Mesenchymal stem cell (in vitro differentiated cells and primary cell): ENCODE data around the gene TMCO4. TPM values are rescaled to one million over a fixed set of nuclear protein-coding genes. Genes with fewer than 3 reads are reported as not detected.
"Not testable (repeated sequence)": the region's sequence is repeated elsewhere in the genome, so short reads cannot be mapped to it uniquely, and the experiment has no call there.

Experiments used
- DNase-seq: peaks from one replicate; pipeline ENCODE4 v3.0.0-alpha.2; 2013
- H2AFZ ChIP-seq: one replicate; pipeline ENCODE4 v1.6.1; 2013; ENCODE audit warnings: low read depth, mild to moderate bottlenecking, control low read depth, inconsistent platforms, low read length, moderate library complexity
- H2AK5ac ChIP-seq: 2 replicates; pipeline ENCODE4 v1.6.1; 2013; ENCODE audit warnings: low read length, moderate library complexity, mild to moderate bottlenecking, inconsistent platforms; ENCODE audit not compliant: severe bottlenecking
- H2BK120ac ChIP-seq: one replicate; pipeline ENCODE4 v1.6.1; 2013; ENCODE audit warnings: low read depth, mild to moderate bottlenecking, inconsistent platforms, low read length, moderate library complexity
- H2BK12ac ChIP-seq, 2 experiments: one replicate each; pipeline ENCODE4 v1.6.1; 2013; ENCODE audit warnings: inconsistent platforms in 2 of 2, low read length in 2 of 2, mild to moderate bottlenecking in 2 of 2, moderate library complexity in 2 of 2, control low read depth in 1 of 2
- H2BK15ac ChIP-seq: one replicate; pipeline ENCODE4 v1.6.1; 2013; ENCODE audit warnings: mild to moderate bottlenecking, low read depth, inconsistent platforms; ENCODE audit not compliant: poor library complexity, severe bottlenecking
- H2BK5ac ChIP-seq: 2 replicates; pipeline ENCODE4 v1.6.1; 2013; ENCODE audit warnings: low read depth, mild to moderate bottlenecking, low read length, control low read depth, inconsistent platforms; ENCODE audit not compliant: poor library complexity, severe bottlenecking
- H3K14ac ChIP-seq, 2 experiments: one replicate each; pipeline ENCODE4 v1.6.1; 2013; ENCODE audit warnings: inconsistent platforms in 2 of 2, low read length in 2 of 2, control low read depth in 1 of 2, mild to moderate bottlenecking in 1 of 2, moderate library complexity in 1 of 2
- H3K18ac ChIP-seq, 2 experiments: one replicate each; pipeline ENCODE4 v1.6.1; 2013; ENCODE audit warnings: inconsistent platforms in 2 of 2, low read length in 2 of 2, control low read depth in 1 of 2, low read depth in 1 of 2, mild to moderate bottlenecking in 1 of 2
- H3K23ac ChIP-seq, 2 experiments: one replicate each; pipeline ENCODE4 v1.6.1; 2013; ENCODE audit warnings: inconsistent platforms in 2 of 2, low read length in 2 of 2, mild to moderate bottlenecking in 2 of 2, moderate library complexity in 2 of 2, control low read depth in 1 of 2
- H3K27ac ChIP-seq: 2 replicates; pipeline ENCODE4 v1.5.1; 2013; ENCODE audit warnings: mild to moderate bottlenecking, moderate library complexity, low read length, control low read depth, inconsistent platforms; ENCODE audit not compliant: poor library complexity, severe bottlenecking
- H3K27me3 ChIP-seq, 2 experiments: 2 replicates each; pipeline versions ENCODE4 v1.6.1 to v1.7.0; 2013; ENCODE audit warnings: low read length in 2 of 2, mild to moderate bottlenecking in 2 of 2, moderate library complexity in 2 of 2, control low read depth in 1 of 2, inconsistent platforms in 1 of 2; ENCODE audit not compliant: control insufficient read depth in 1 of 2, insufficient read depth in 1 of 2
- H3K36me3 ChIP-seq, 2 experiments: 2 replicates each; pipeline versions ENCODE4 v1.6.1 to v1.7.0; 2013; ENCODE audit warnings: low read length in 2 of 2, control low read depth in 1 of 2, inconsistent platforms in 1 of 2, low read depth in 1 of 2, mild to moderate bottlenecking in 1 of 2; ENCODE audit not compliant: insufficient read depth in 2 of 2, control insufficient read depth in 1 of 2
- H3K4ac ChIP-seq, 2 experiments: one replicate each; pipeline ENCODE4 v1.6.1; 2013; ENCODE audit warnings: inconsistent platforms in 2 of 2, low read length in 2 of 2, mild to moderate bottlenecking in 2 of 2, moderate library complexity in 2 of 2, control low read depth in 1 of 2, low read depth in 1 of 2
- H3K4me1 ChIP-seq: 2 replicates; pipeline ENCODE4 v1.6.1; 2013; ENCODE audit warnings: low read depth, low read length, control low read depth; ENCODE audit not compliant: control insufficient read depth, insufficient read depth
- H3K4me2 ChIP-seq: 2 replicates; pipeline ENCODE4 v1.6.1; 2013; ENCODE audit warnings: low read length, mild to moderate bottlenecking, inconsistent platforms; ENCODE audit not compliant: poor library complexity, severe bottlenecking
- H3K4me3 ChIP-seq, 2 experiments: 2 replicates each; pipeline versions ENCODE4 v1.5.1 to v1.7.0; 2013; ENCODE audit warnings: low read length in 2 of 2, mild to moderate bottlenecking in 2 of 2, control low read depth in 1 of 2, low read depth in 1 of 2; ENCODE audit not compliant: insufficient read depth in 1 of 2
- H3K79me1 ChIP-seq: replicated peaks from 2 replicates; pipeline ENCODE4 v1.6.1; 2013; ENCODE audit warnings: mild to moderate bottlenecking, control low read depth, low read length, inconsistent platforms; ENCODE audit not compliant: poor library complexity, severe bottlenecking
- H3K9ac ChIP-seq: 2 replicates; pipeline ENCODE4 v1.7.0; 2013; ENCODE audit warnings: mild to moderate bottlenecking, low read length, moderate library complexity
- H3K9me3 ChIP-seq: 2 replicates; pipeline ENCODE4 v1.7.0; 2013; ENCODE audit warnings: mild to moderate bottlenecking, low read length; ENCODE audit not compliant: control insufficient read depth
- H4K8ac ChIP-seq: one replicate; pipeline ENCODE4 v1.6.1; 2013; ENCODE audit warnings: inconsistent platforms, mild to moderate bottlenecking, low read length, moderate library complexity
- H4K91ac ChIP-seq: one replicate; pipeline ENCODE4 v1.6.1; 2013; ENCODE audit warnings: mild to moderate bottlenecking, low read length, inconsistent platforms
- WGBS: methylation state at CpG from one replicate; pipeline ENCODE4 v1.1.7; 2013; ENCODE audit warnings: mixed read lengths; 5-methylcytosine and 5-hydroxymethylcytosine counted together
- polyA plus RNA-seq, 2 experiments: library from polyadenylated mRNA; stranded (reverse); fragments of 200-250 nt; gene quantifications; one replicate each; pipeline ENCODE4 v1.2.3, GENCODE V29; 2013

TMCO4 gene
- polyA plus RNA-seq (2013, experiment 1 of 2): 8.1 TPM
- 7.6 TPM for polyA plus RNA-seq (2013, experiment 2 of 2)

GRCh38 chr1:19799230-19800075 is at the start of gene TMCO4:
Gene TMCO4, minus strand, starts transcription at chr1:19799916. Its CDS starts 19,158 bp downstream, at chr1:19780758.
- Histone ChIP-seq H3K4me3 (peak within 1 kb of the TSS; percentile 67 to 82), H2BK15ac (peak within 1 kb of the TSS; percentile 84), H3K9ac (peak within 1 kb of the TSS; percentile 88), H3K4me2 (peak within 1 kb of the TSS; percentile 78), H3K36me3 (peaks cover 0 to 15% of the 10 kb centered on the region in 2 experiments), H3K23ac (peak within 1 kb of the TSS in 1 of 2 experiments; percentile 9), H2BK5ac (peak within 1 kb of the TSS; percentile 84), H3K27me3 (no peaks in the 10 kb centered on the region), H2AK5ac (peak within 1 kb of the TSS; percentile 60), H3K27ac (peak within 1 kb of the TSS; percentile 73), H2BK120ac (peak within 1 kb of the TSS; percentile 95), H3K4ac (peak within 1 kb of the TSS; percentile 79 to 81), H3K14ac (peak within 1 kb of the TSS in 1 of 2 experiments; percentile 72), H3K18ac (peak within 1 kb of the TSS; percentile 84 to 95), H3K4me1 (peaks cover 22% of the 10 kb centered on the region), H3K79me1 (peaks cover 8% of the 10 kb centered on the region), H3K9me3 (no peaks in the 10 kb centered on the region), H2BK12ac (peak within 1 kb of the TSS in 1 of 2 experiments; percentile 92), H2AFZ (peak within 1 kb of the TSS; percentile 73), H4K91ac (peak within 1 kb of the TSS; percentile 85), H4K8ac (peak within 1 kb of the TSS; percentile 71)
- 11% methylated on average over 32 of the region's 70 CpGs for WGBS
- peak; percentile 53 for DNase-seq

GRCh38 chr1:19849307-19849706 is 49.6 kb upstream of the TMCO4 start:
- not testable (repeated sequence) for H3K27ac ChIP-seq, H3K4me2 ChIP-seq, H3K23ac ChIP-seq, H2BK15ac ChIP-seq, H3K9ac ChIP-seq, H3K36me3 ChIP-seq, H2BK120ac ChIP-seq, H3K4me3 ChIP-seq, DNase-seq, H3K18ac ChIP-seq, H2AK5ac ChIP-seq, H2BK12ac ChIP-seq, H3K4me1 ChIP-seq, H3K14ac ChIP-seq, H3K79me1 ChIP-seq, H3K9me3 ChIP-seq, H2BK5ac ChIP-seq, H3K4ac ChIP-seq, H2AFZ ChIP-seq, H4K91ac ChIP-seq, H4K8ac ChIP-seq
- WGBS: 77% methylated on average over 2 of the region's 3 CpGs
- H3K27me3 ChIP-seq: peaks cover 0 to 15% of the 10 kb centered on the region in 2 experiments

- peak overlapping the region; percentile 63 for H3K9ac ChIP-seq
- not testable (repeated sequence) for H3K14ac ChIP-seq, H2BK120ac ChIP-seq, H2AK5ac ChIP-seq, H3K79me1 ChIP-seq, H4K91ac ChIP-seq, H2BK5ac ChIP-seq, H3K27ac ChIP-seq, H4K8ac ChIP-seq, H3K4me1 ChIP-seq, H2BK15ac ChIP-seq, DNase-seq, H2AFZ ChIP-seq, H3K18ac ChIP-seq, H2BK12ac ChIP-seq, H3K36me3 ChIP-seq, H3K4ac ChIP-seq, H3K4me2 ChIP-seq, H3K23ac ChIP-seq, H3K9me3 ChIP-seq
- peak overlapping the region in 1 of 2 experiments; percentile 63 for H3K4me3 ChIP-seq
- peaks cover 0 to 15% of the 10 kb centered on the region in 2 experiments for H3K27me3 ChIP-seq
- WGBS: 94% methylated on average over 9 of the region's 9 CpGs
These were observed 47.6 kb upstream of the TMCO4 start for GRCh38 chr1:19847334-19847733.

- no peak overlapping the region for H3K4me3 ChIP-seq
- no peak overlapping the region for H3K18ac ChIP-seq
- peaks cover 0 to 15% of the 10 kb centered on the region in 2 experiments for H3K27me3 ChIP-seq
- no peak overlapping the region for H3K9ac ChIP-seq
- H4K91ac ChIP-seq: no peak overlapping the region
- H2AFZ ChIP-seq: no peak overlapping the region
- DNase-seq: no peak
- H4K8ac ChIP-seq: no peak overlapping the region
- no peaks in the 10 kb centered on the region for H3K4me1 ChIP-seq
- H2BK15ac ChIP-seq: no peak overlapping the region
- H3K23ac ChIP-seq: no peak overlapping the region
- H3K14ac ChIP-seq: no peak overlapping the region
- H2BK12ac ChIP-seq: no peak overlapping the region
- H3K27ac ChIP-seq: no peak overlapping the region
- H3K9me3 ChIP-seq: no peaks in the 10 kb centered on the region
- 99% methylated on average over 3 of the region's 3 CpGs for WGBS
- H2BK120ac ChIP-seq: no peak overlapping the region
- no peak overlapping the region for H2BK5ac ChIP-seq
- no peak overlapping the region for H3K4me2 ChIP-seq
- H3K4ac ChIP-seq: no peak overlapping the region
- no peaks in the 10 kb centered on the region for H3K79me1 ChIP-seq
- no peak overlapping the region for H2AK5ac ChIP-seq
- no peaks in the 10 kb centered on the region for H3K36me3 ChIP-seq
These were observed 46.6 kb upstream of the TMCO4 start for GRCh38 chr1:19846338-19846737.
